Liver (tissue), 9 donors: ENCODE measurements around the gene CLCN7. TPM values are rescaled to one million over a fixed set of nuclear protein-coding genes. Genes with fewer than 3 reads are reported as not detected.

ENCODE experiments used
- DNase-seq: peaks from one replicate; pipeline ENCODE4 v3.0.0-alpha.2; 2017; ENCODE audit warnings: low spot score
- H3K27ac ChIP-seq, 2 donors: one replicate each; pipeline ENCODE4 v1.7.0; 2013; ENCODE audit warnings: inconsistent platforms in 2 of 2, low read length in 2 of 2, control low read depth in 1 of 2, low read depth in 1 of 2, mild to moderate bottlenecking in 1 of 2
- H3K27me3 ChIP-seq, 4 donors: one replicate each; pipeline versions ENCODE4 v1.6.1 to v1.7.0; 2013; ENCODE audit warnings: low read length in 3 of 4, inconsistent platforms in 1 of 4, mild to moderate bottlenecking in 1 of 4, moderate library complexity in 1 of 4; ENCODE audit not compliant: control insufficient read depth in 4 of 4, insufficient read depth in 4 of 4
- H3K36me3 ChIP-seq, 4 donors: one replicate each; pipeline versions ENCODE4 v1.6.1 to v1.7.0; 2013; ENCODE audit warnings: low read length in 3 of 4, mild to moderate bottlenecking in 3 of 4, low read depth in 1 of 4, moderate library complexity in 1 of 4; ENCODE audit not compliant: control insufficient read depth in 4 of 4, insufficient read depth in 3 of 4
- H3K4me1 ChIP-seq, 4 donors: one replicate each; pipeline versions ENCODE4 v1.6.1 to v1.7.0; 2013; ENCODE audit warnings: low read length in 3 of 4, mild to moderate bottlenecking in 3 of 4, moderate library complexity in 1 of 4; ENCODE audit not compliant: control insufficient read depth in 4 of 4, insufficient read depth in 4 of 4
- H3K4me3 ChIP-seq, 3 donors: one replicate each; pipeline versions ENCODE4 v1.6.1 to v1.7.0; 2013; ENCODE audit warnings: low read length in 3 of 3, control low read depth in 1 of 3, low read depth in 1 of 3, mild to moderate bottlenecking in 1 of 3
- H3K9ac ChIP-seq, 2 donors: one replicate each; pipeline ENCODE4 v1.7.0; 2013; ENCODE audit warnings: low read length in 2 of 2, mild to moderate bottlenecking in 2 of 2, moderate library complexity in 2 of 2, control low read depth in 1 of 2, low read depth in 1 of 2
- H3K9me3 ChIP-seq, 4 donors: one replicate each; pipeline versions ENCODE4 v1.6.1 to v1.7.0; 2013; ENCODE audit warnings: low read length in 3 of 4; ENCODE audit not compliant: control insufficient read depth in 4 of 4
- EGR1 ChIP-seq, 2 donors: IDR thresholded peaks; 2 replicates each; pipeline ENCODE4 v1.6.1; 2016 to 2018; ENCODE audit warnings: antibody characterized with exemption in 2 of 2, low read depth in 2 of 2
- FOXA1 ChIP-seq: IDR thresholded peaks from 2 replicates; pipeline ENCODE4 v1.6.1; 2016; ENCODE audit warnings: antibody characterized with exemption
- FOXA2 ChIP-seq: IDR thresholded peaks from 2 replicates; pipeline ENCODE4 v1.6.1; 2016; ENCODE audit warnings: antibody characterized with exemption
- GABPA ChIP-seq, 2 donors: IDR thresholded peaks in 1 of 2; conservative IDR thresholded peaks in 1 of 2; 2 replicates each; pipeline ENCODE4 v1.6.1; 2016; ENCODE audit warnings: antibody characterized with exemption in 2 of 2, mild to moderate bottlenecking in 1 of 2, moderate library complexity in 1 of 2
- HNF4A ChIP-seq, 2 donors: conservative IDR thresholded peaks; 2 replicates each; pipeline ENCODE4 v1.6.1; 2016; ENCODE audit warnings: antibody characterized with exemption in 2 of 2, mild to moderate bottlenecking in 2 of 2
- HNF4G ChIP-seq: IDR thresholded peaks from 2 replicates; pipeline ENCODE4 v1.6.1; 2016; ENCODE audit warnings: antibody characterized with exemption
- JUND ChIP-seq, 2 donors: IDR thresholded peaks; 2 replicates each; pipeline ENCODE4 v1.6.1; 2016; ENCODE audit warnings: antibody characterized with exemption in 2 of 2
- NR2F2 ChIP-seq: IDR thresholded peaks from 2 replicates; pipeline ENCODE4 v1.6.1; 2016; ENCODE audit warnings: antibody characterized with exemption
- RAD21 ChIP-seq, 2 donors: IDR thresholded peaks; 2 replicates each; pipeline ENCODE4 v1.6.1; 2016; ENCODE audit warnings: antibody characterized with exemption in 2 of 2, mild to moderate bottlenecking in 2 of 2
- RXRA ChIP-seq, 2 donors: IDR thresholded peaks; 2 replicates each; pipeline ENCODE4 v1.6.1; 2017 to 2018; ENCODE audit warnings: antibody characterized with exemption in 2 of 2, mild to moderate bottlenecking in 1 of 2
- SP1 ChIP-seq: IDR thresholded peaks from 2 replicates; pipeline ENCODE4 v1.6.1; 2018; ENCODE audit warnings: antibody characterized with exemption, mild to moderate bottlenecking
- TAF1 ChIP-seq: conservative IDR thresholded peaks from 2 replicates; pipeline ENCODE4 v1.6.1; 2016; ENCODE audit warnings: antibody characterized with exemption, mild to moderate bottlenecking
- YY1 ChIP-seq: IDR thresholded peaks from 2 replicates; pipeline ENCODE4 v1.6.1; 2016; ENCODE audit warnings: antibody characterized with exemption, mild to moderate bottlenecking
- WGBS: extraction: QIAGEN DNeasy Blood & Tissue Kit; methylation state at CpG from one replicate; pipeline ENCODE4 v1.1.7; 2013; 5-methylcytosine and 5-hydroxymethylcytosine counted together
- polyA plus RNA-seq, 2 donors: library from polyadenylated mRNA; stranded (reverse) in 1 of 2; unstranded in 1 of 2; fragments of 200-250 nt in 1 of 2; fragments of >200 nt in 1 of 2; fragmentation: Nextera tagmentation in 1 of 2; extraction: Ambion mirVana in 1 of 2; gene quantifications; one replicate each; pipeline versions ENCODE4 v1.2.1 to v1.2.3, GENCODE V29; 2013 to 2015
- total RNA-seq, 2 donors: library from RNA; depleted of rRNA; stranded (reverse); fragments of >200 nt; gene quantifications; one replicate each; pipeline ENCODE4 v1.2.3, GENCODE V29; 2014
- TF ChIP-seq, protein P1 (sequence below): IDR thresholded peaks from 2 replicates; pipeline ENCODE4 v1.6.1; 2016; ENCODE audit warnings: antibody characterized with exemption, mild to moderate bottlenecking
- TF ChIP-seq, protein P2 (sequence below): IDR thresholded peaks from 2 replicates; pipeline ENCODE4 v1.6.1; 2016; ENCODE audit warnings: antibody characterized with exemption
- TF ChIP-seq, protein P3 (sequence below): fragments of 150-350 bp; IDR thresholded peaks from 2 replicates; pipeline ENCODE4 v1.5.1; 2017; ENCODE audit warnings: improper control_type of control experiment, low read depth, low read length; ENCODE audit not compliant: missing input control
- TF ChIP-seq, protein P4 (sequence below): IDR thresholded peaks from 2 replicates; pipeline ENCODE4 v1.6.1; 2016; ENCODE audit warnings: antibody characterized with exemption
- TF ChIP-seq, protein P5 (sequence below): IDR thresholded peaks from 2 replicates; pipeline ENCODE4 v1.6.1; 2016; ENCODE audit warnings: antibody characterized with exemption
- donor health status: healthy.
- donor health status: healthy.
- donor health status: healthy.
- donor health status: healthy.
- donor health status: healthy.

CLCN7 gene
- total and polyA plus RNA-seq, 4 donors = 13.9 to 36.2 (median 30.2) TPM

DNA sequence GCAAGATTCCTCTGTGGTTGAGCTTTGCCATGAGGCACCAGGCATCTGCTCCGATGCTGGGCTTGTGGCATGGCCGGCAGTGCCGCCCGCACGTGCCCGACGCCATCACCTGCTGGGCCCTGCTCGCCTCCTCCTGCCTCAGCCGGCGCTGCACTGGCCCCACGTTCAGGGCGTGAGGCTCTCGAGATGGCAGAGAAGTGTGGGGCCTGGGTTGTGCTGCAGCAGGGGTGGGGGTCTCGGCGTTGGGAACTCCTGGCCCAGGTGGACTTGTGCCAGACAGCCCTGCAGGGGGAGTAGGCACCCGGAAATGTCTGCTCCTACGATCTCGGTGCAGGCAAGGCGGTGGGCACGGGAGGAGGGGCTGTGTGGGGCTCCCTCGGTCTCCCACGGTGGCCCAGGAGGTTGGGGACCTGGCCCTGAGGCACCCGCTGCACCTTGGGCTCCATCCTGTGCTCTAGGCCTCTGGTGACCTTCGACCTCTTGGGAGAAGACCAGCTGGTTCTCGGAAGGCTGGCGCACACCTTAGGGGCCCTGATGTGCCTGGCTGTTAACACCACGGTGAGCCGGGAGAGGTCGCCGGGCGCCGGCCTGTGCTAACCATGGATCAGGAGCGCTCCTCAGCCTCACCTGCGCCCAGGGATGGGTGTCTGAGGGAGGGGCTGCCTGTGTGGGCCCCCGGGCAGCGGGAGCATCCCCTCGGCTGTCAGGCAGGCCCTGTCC, 31.8 kb upstream of the CLCN7 start:
- DNase-seq = no peak
- Histone ChIP-seq H3K9me3 (no peaks in the 10 kb centered on the region), H3K4me1 (peaks cover 0 to 2% (median under 1%) of the 10 kb centered on the region in 4 donors), H3K27ac (no peak overlapping the region), H3K4me3 (no peak overlapping the region), H3K27me3 (no peaks in the 10 kb centered on the region), H3K36me3 (peaks cover 4 to 30% (median 15%) of the 10 kb centered on the region in 4 donors), H3K9ac (no peak overlapping the region)
- WGBS = 92% methylated on average over 37 of the region's 37 CpGs
- TF ChIP-seq, protein P1, sequence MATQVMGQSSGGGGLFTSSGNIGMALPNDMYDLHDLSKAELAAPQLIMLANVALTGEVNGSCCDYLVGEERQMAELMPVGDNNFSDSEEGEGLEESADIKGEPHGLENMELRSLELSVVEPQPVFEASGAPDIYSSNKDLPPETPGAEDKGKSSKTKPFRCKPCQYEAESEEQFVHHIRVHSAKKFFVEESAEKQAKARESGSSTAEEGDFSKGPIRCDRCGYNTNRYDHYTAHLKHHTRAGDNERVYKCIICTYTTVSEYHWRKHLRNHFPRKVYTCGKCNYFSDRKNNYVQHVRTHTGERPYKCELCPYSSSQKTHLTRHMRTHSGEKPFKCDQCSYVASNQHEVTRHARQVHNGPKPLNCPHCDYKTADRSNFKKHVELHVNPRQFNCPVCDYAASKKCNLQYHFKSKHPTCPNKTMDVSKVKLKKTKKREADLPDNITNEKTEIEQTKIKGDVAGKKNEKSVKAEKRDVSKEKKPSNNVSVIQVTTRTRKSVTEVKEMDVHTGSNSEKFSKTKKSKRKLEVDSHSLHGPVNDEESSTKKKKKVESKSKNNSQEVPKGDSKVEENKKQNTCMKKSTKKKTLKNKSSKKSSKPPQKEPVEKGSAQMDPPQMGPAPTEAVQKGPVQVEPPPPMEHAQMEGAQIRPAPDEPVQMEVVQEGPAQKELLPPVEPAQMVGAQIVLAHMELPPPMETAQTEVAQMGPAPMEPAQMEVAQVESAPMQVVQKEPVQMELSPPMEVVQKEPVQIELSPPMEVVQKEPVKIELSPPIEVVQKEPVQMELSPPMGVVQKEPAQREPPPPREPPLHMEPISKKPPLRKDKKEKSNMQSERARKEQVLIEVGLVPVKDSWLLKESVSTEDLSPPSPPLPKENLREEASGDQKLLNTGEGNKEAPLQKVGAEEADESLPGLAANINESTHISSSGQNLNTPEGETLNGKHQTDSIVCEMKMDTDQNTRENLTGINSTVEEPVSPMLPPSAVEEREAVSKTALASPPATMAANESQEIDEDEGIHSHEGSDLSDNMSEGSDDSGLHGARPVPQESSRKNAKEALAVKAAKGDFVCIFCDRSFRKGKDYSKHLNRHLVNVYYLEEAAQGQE = no peak
- TF ChIP-seq, protein P2, sequence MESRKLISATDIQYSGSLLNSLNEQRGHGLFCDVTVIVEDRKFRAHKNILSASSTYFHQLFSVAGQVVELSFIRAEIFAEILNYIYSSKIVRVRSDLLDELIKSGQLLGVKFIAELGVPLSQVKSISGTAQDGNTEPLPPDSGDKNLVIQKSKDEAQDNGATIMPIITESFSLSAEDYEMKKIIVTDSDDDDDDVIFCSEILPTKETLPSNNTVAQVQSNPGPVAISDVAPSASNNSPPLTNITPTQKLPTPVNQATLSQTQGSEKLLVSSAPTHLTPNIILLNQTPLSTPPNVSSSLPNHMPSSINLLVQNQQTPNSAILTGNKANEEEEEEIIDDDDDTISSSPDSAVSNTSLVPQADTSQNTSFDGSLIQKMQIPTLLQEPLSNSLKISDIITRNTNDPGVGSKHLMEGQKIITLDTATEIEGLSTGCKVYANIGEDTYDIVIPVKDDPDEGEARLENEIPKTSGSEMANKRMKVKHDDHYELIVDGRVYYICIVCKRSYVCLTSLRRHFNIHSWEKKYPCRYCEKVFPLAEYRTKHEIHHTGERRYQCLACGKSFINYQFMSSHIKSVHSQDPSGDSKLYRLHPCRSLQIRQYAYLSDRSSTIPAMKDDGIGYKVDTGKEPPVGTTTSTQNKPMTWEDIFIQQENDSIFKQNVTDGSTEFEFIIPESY = no peak
- TF ChIP-seq, protein P3, sequence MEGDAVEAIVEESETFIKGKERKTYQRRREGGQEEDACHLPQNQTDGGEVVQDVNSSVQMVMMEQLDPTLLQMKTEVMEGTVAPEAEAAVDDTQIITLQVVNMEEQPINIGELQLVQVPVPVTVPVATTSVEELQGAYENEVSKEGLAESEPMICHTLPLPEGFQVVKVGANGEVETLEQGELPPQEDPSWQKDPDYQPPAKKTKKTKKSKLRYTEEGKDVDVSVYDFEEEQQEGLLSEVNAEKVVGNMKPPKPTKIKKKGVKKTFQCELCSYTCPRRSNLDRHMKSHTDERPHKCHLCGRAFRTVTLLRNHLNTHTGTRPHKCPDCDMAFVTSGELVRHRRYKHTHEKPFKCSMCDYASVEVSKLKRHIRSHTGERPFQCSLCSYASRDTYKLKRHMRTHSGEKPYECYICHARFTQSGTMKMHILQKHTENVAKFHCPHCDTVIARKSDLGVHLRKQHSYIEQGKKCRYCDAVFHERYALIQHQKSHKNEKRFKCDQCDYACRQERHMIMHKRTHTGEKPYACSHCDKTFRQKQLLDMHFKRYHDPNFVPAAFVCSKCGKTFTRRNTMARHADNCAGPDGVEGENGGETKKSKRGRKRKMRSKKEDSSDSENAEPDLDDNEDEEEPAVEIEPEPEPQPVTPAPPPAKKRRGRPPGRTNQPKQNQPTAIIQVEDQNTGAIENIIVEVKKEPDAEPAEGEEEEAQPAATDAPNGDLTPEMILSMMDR = no peak
- TF ChIP-seq TAF1 (no peak), YY1 (no peak), HNF4A (conservative IDR thresholded peaks at IDR 0.05) (no peak), EGR1 (IDR thresholded peaks at IDR 0.05; ENCODE audit: low read depth in 2 of 2) (no peak), FOXA2 (no peak), SP1 (no peak), RAD21 (IDR thresholded peaks at IDR 0.05) (no peak), HNF4G (no peak), FOXA1 (no peak), JUND (IDR thresholded peaks at IDR 0.05) (no peak), RXRA (IDR thresholded peaks at IDR 0.05) (no peak), GABPA (IDR thresholded peaks at IDR 0.05 in 1 of 2, conservative IDR thresholded peaks at IDR 0.05 in 1 of 2) (no peak), NR2F2 (no peak)
- TF ChIP-seq, protein P4, sequence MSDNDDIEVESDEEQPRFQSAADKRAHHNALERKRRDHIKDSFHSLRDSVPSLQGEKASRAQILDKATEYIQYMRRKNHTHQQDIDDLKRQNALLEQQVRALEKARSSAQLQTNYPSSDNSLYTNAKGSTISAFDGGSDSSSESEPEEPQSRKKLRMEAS = no peak
- TF ChIP-seq, protein P5, sequence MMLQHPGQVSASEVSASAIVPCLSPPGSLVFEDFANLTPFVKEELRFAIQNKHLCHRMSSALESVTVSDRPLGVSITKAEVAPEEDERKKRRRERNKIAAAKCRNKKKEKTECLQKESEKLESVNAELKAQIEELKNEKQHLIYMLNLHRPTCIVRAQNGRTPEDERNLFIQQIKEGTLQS = no peak
